DOHH2 (cell line): ENCODE results near the gene KRT73.

Experiments
- H3F3A ChIP-seq: fragments of 200-600 bp; sonication (generic), shearing (Covaris generic); 2 replicates; pipeline ENCODE4 v1.6.0; 2016; ENCODE audit warnings: antibody characterized with exemption, mild to moderate bottlenecking; ENCODE audit not compliant: control insufficient read depth, insufficient read depth
- H3K27ac ChIP-seq: fragments of 200-600 bp; sonication (generic); 2 replicates; pipeline ENCODE4 v1.5.1; 2014; ENCODE audit warnings: low read depth, mild to moderate bottlenecking, low read length, moderate library complexity
- H3K27me3 ChIP-seq: fragments of 200-600 bp; sonication (generic); 2 replicates; pipeline ENCODE4 v1.6.1; 2014; ENCODE audit warnings: mild to moderate bottlenecking, low read length, mixed read lengths; ENCODE audit not compliant: control insufficient read depth
- H3K36me3 ChIP-seq: fragments of 200-600 bp; sonication (generic); 2 replicates; pipeline ENCODE4 v1.6.1; 2014; ENCODE audit warnings: mild to moderate bottlenecking, low read length, moderate library complexity, mixed read lengths; ENCODE audit not compliant: control insufficient read depth
- H3K4me1 ChIP-seq: fragments of 200-600 bp; sonication (generic); 2 replicates; pipeline ENCODE4 v1.6.1; 2014; ENCODE audit warnings: mild to moderate bottlenecking, low read length, mixed read lengths; ENCODE audit not compliant: control insufficient read depth
- H3K4me2 ChIP-seq: fragments of 200-600 bp; sonication (generic); 2 replicates; pipeline ENCODE4 v1.6.0; 2014; ENCODE audit warnings: mild to moderate bottlenecking, low read length, moderate library complexity
- H3K4me3 ChIP-seq: fragments of 200-600 bp; sonication (generic); 2 replicates; pipeline ENCODE4 v1.5.1; 2014; ENCODE audit warnings: mild to moderate bottlenecking, low read length, mixed read lengths
- H3K79me2 ChIP-seq: fragments of 200-600 bp; sonication (generic); 2 replicates; pipeline ENCODE4 v1.6.1; 2014; ENCODE audit warnings: mild to moderate bottlenecking, low read length, mixed read lengths; ENCODE audit not compliant: control insufficient read depth
- H3K9me2 ChIP-seq: fragments of 200-600 bp; sonication (generic); replicated peaks from 2 replicates; pipeline ENCODE4 v1.6.1; 2014; ENCODE audit warnings: mild to moderate bottlenecking, low read length, mixed read lengths; ENCODE audit not compliant: control insufficient read depth
- H3K9me3 ChIP-seq: fragments of 200-600 bp; sonication (generic); 2 replicates; pipeline ENCODE4 v1.6.1; 2014; ENCODE audit warnings: antibody characterized with exemption, low read length, mixed read lengths; ENCODE audit not compliant: control insufficient read depth, insufficient read depth
- H4K20me1 ChIP-seq: fragments of 200-600 bp; sonication (generic); 2 replicates; pipeline ENCODE4 v1.6.0; 2014; ENCODE audit warnings: low read depth, mild to moderate bottlenecking, antibody characterized with exemption, low read length, moderate library complexity; ENCODE audit not compliant: control insufficient read depth, insufficient read depth
- EZH2phosphoT487 ChIP-seq: fragments of 200-600 bp; sonication (generic); IDR thresholded peaks from 2 replicates; pipeline ENCODE4 v1.6.1; 2017; ENCODE audit warnings: borderline replicate concordance, mild to moderate bottlenecking, antibody characterized with exemption, low read length, moderate library complexity, mixed read lengths
- TF ChIP-seq, protein P1 (sequence below): fragments of 200-600 bp; sonication (generic); IDR thresholded peaks from one replicate; pipeline ENCODE4 v1.5.1; 2014; ENCODE audit warnings: antibody characterized with exemption, mild to moderate bottlenecking, low read depth, low read length; ENCODE audit not compliant: poor library complexity, severe bottlenecking

The KRT73 gene

DNA sequence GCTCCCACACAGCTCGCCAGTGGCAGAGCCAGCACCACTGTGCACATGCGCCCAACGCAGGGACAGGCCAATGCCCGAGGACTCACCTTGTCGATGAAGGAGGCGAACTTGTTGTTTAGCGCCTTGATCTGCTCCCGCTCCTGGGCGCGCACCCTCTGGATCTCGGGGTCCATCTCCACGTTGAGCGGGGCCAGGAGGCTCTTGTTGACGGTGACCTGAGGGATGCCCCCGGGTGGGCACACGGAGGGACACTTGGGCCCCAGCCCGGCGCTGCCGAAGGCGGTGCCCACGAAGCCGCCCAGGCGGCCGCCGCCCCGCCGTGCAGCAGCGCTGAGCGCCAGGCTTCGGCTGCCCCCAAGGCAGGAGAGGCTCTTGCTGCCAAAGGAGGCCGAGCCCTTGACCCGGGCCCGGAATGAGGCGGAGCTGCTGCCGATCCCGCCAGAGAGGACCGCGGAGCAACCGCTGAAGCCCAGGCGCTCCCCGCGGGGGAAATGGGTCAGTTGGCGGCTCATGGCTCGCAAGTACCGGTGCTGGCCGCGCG, 17.3 kb downstream of the KRT73 start, which contains the start of gene KRT72:
TSS of gene KRT72 (minus strand) at position 523 of the 541 bp plus-strand sequence. CDS start at position 512, 11 bp downstream.
- Histone ChIP-seq H3K9me3 (no peaks in the 10 kb centered on the region), H3K27ac (no peak within 1 kb of the TSS), H3F3A (no peaks in the 10 kb centered on the region), H3K4me1 (no peaks in the 10 kb centered on the region), H3K36me3 (no peaks in the 10 kb centered on the region), H3K4me3 (no peak within 1 kb of the TSS), H3K27me3 (peaks cover 19% of the 10 kb centered on the region), H3K79me2 (no peaks in the 10 kb centered on the region), H3K9me2 (no peaks in the 10 kb centered on the region), H3K4me2 (no peak within 1 kb of the TSS), H4K20me1 (no peaks in the 10 kb centered on the region)
- TF ChIP-seq EZH2phosphoT487: no peak
- TF ChIP-seq, protein P1, sequence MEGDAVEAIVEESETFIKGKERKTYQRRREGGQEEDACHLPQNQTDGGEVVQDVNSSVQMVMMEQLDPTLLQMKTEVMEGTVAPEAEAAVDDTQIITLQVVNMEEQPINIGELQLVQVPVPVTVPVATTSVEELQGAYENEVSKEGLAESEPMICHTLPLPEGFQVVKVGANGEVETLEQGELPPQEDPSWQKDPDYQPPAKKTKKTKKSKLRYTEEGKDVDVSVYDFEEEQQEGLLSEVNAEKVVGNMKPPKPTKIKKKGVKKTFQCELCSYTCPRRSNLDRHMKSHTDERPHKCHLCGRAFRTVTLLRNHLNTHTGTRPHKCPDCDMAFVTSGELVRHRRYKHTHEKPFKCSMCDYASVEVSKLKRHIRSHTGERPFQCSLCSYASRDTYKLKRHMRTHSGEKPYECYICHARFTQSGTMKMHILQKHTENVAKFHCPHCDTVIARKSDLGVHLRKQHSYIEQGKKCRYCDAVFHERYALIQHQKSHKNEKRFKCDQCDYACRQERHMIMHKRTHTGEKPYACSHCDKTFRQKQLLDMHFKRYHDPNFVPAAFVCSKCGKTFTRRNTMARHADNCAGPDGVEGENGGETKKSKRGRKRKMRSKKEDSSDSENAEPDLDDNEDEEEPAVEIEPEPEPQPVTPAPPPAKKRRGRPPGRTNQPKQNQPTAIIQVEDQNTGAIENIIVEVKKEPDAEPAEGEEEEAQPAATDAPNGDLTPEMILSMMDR: no peak

DNA sequence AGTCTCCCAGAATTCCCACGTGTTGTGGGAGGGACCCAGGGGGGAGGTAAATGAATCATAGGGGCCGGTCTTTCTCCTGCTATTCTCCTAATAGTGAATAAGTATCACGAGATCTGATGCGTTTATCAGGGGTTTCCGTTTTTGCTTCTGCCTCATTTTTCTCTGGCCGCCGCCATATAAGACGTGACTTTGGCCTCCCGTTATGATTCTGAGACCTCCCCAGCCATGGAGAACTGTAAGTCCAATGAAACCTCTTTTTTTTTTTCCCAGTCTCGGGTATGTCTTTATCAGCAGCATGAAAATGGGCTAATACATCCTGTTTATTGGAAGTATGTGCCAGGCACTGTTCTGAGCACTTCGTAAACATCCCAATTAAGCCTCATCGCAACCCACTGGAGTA, 17.9 kb downstream of the KRT73 start:
- Histone ChIP-seq H3K27ac (no peak overlapping the region), H3K4me3 (no peak overlapping the region), H3K36me3 (no peaks in the 10 kb centered on the region), H4K20me1 (no peaks in the 10 kb centered on the region), H3F3A (no peaks in the 10 kb centered on the region), H3K79me2 (no peaks in the 10 kb centered on the region), H3K27me3 (peaks cover 19% of the 10 kb centered on the region), H3K9me3 (no peaks in the 10 kb centered on the region), H3K4me1 (no peaks in the 10 kb centered on the region), H3K4me2 (no peak overlapping the region), H3K9me2 (no peaks in the 10 kb centered on the region)
- no peak for TF ChIP-seq EZH2phosphoT487
- TF ChIP-seq, protein P1: no peak

DNA sequence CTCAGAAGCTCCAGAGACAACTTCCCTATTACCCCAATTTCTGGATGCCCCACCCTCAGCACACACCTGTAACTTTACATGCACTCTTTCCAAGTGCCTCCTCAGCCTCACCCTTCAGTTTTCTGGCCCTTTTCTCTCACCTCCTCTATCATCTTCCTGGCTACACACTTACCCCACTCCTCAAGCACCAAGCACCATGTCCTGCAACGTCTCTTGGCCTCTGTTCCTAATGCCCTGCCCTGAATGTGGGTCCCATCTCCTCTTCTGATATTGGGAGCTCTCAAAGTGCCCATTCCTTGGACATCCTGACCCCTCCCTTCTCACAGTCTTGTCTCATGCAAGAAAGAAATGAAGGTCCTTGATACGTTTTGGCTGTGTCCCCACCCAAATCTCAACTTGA, 18.3 kb downstream of the KRT73 start:
- TF ChIP-seq, protein P1: no peak
- no peak for TF ChIP-seq EZH2phosphoT487

More for the DNA sequence above, 18.3 kb downstream of the KRT73 start:
- no peaks in the 10 kb centered on the region for H3K9me2 ChIP-seq
- no peaks in the 10 kb centered on the region for H3K9me3 ChIP-seq
- H3K36me3 ChIP-seq: no peaks in the 10 kb centered on the region
- no peak overlapping the region for H3K4me3 ChIP-seq
- no peak overlapping the region for H3K4me2 ChIP-seq
- H3K27ac ChIP-seq: no peak overlapping the region
- H3F3A ChIP-seq: no peaks in the 10 kb centered on the region
- no peaks in the 10 kb centered on the region for H3K4me1 ChIP-seq
- H4K20me1 ChIP-seq: no peaks in the 10 kb centered on the region
- no peaks in the 10 kb centered on the region for H3K79me2 ChIP-seq
- H3K27me3 ChIP-seq: peaks cover 19% of the 10 kb centered on the region
